ENCODE data around the gene TMX4.
"Not testable (repeated sequence)": the region's sequence is repeated elsewhere in the genome, so short reads cannot be mapped to it uniquely, and the experiment has no call there.

DNA sequence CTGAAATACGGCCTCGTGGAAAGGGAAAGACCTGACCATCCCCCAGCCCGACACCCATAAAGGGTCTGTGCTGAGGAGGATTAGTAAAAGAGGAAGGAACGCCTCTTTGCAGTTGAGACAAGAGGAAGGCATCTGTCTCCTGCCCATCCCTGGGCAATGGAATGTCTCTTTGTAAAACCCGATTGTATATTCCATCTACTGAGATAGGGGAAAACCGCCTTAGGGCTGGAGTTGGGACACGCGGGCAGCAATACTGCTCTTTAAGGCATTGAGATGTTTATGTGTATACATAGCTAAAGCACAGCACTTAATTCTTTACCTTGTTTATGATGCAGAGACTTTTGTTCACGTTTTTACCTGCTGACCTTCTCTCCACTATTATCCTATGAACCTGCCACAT, 63.0 kb downstream of the TMX4 start:
- TF ChIP-seq POLR2A (IDR thresholded peaks at IDR 0.05; ENCODE audit: low read length); GATA1 (IDR thresholded peaks at IDR 0.05; ENCODE audit: low read depth, low read length): not testable (repeated sequence)

All from erythroblast (primary cell).